Activated CD4-positive, alpha-beta memory T cell treated with anti-CD3 and anti-CD28 coated beads, Interleukin-2, amount 10 ng/mL, durations not matched to agents 7 days and 5 days (primary cell): ENCODE measurements around the gene PRKAG2. TPM values are rescaled to one million over a fixed set of nuclear protein-coding genes. Genes with fewer than 3 reads are reported as not detected.

Experiments used
- CTCF ChIA-PET: fragments of 350-600 bp; sonication (Branson Sonifier 250); formaldehyde crosslinking; loops from one replicate; lab custom pipeline; 2021; ENCODE audit warnings: antibody characterized with exemption, inconsistent platforms; lab: Charles Lee
- POLR2A ChIA-PET: fragments of 350-600 bp; sonication (Branson Sonifier 250); formaldehyde crosslinking; loops from one replicate; lab custom pipeline; 2021; ENCODE audit warnings: antibody characterized with exemption; lab: Charles Lee
- DNase-seq: peaks from one replicate; pipeline ENCODE4 v3.0.0-alpha.2; 2020
- H3K27ac Mint-ChIP-seq: one replicate; pipeline ENCODE4 v1.8.0; 2021; ENCODE audit warnings: mild to moderate bottlenecking, mixed read lengths
- H3K27me3 Mint-ChIP-seq: one replicate; pipeline ENCODE4 v1.8.0; 2021; ENCODE audit warnings: mixed read lengths
- H3K36me3 Mint-ChIP-seq: one replicate; pipeline ENCODE4 v1.8.0; 2021; ENCODE audit warnings: low read depth, mixed read lengths
- H3K4me1 Mint-ChIP-seq: one replicate; pipeline ENCODE4 v1.8.0; 2021; ENCODE audit warnings: mixed read lengths
- H3K4me3 Mint-ChIP-seq: one replicate; pipeline ENCODE4 v1.8.0; 2021; ENCODE audit warnings: mild to moderate bottlenecking, mixed read lengths
- H3K9me3 Mint-ChIP-seq: one replicate; pipeline ENCODE4 v1.8.0; 2021; ENCODE audit warnings: mixed read lengths
- total RNA-seq, 2 experiments: library from RNA; stranded (reverse); gene quantifications; one replicate each; pipeline ENCODE4 v1.2.3, GENCODE V29; 2021

PRKAG2 gene
- total RNA-seq, 2 experiments from 2014 or later, result 25.4 to 33.7 TPM

GRCh38 chr7:151864081-151864480, 12.8 kb downstream of the PRKAG2 start:
- Mint-ChIP-seq H3K36me3 (no peaks in the 10 kb centered on the region), H3K4me1 (no peaks in the 10 kb centered on the region), H3K27me3 (no peaks in the 10 kb centered on the region), H3K27ac (no peak overlapping the region), H3K4me3 (no peak overlapping the region), H3K9me3 (no peaks in the 10 kb centered on the region)
- no peak for DNase-seq
- ChIA-PET CTCF (no interaction called here), POLR2A (no interaction called here)

- DNase-seq, result no peak
- no peaks in the 10 kb centered on the region for H3K4me1 Mint-ChIP-seq
- H3K36me3 Mint-ChIP-seq, result no peaks in the 10 kb centered on the region
- no peak overlapping the region for H3K27ac Mint-ChIP-seq
- H3K9me3 Mint-ChIP-seq, result no peaks in the 10 kb centered on the region
- ChIA-PET CTCF (no interaction called here), POLR2A (no interaction called here)
- H3K4me3 Mint-ChIP-seq, result no peak overlapping the region
- H3K27me3 Mint-ChIP-seq, result no peaks in the 10 kb centered on the region
Measured at GRCh38 chr7:151863386-151864079, 13.4 kb downstream of the PRKAG2 start.

- no peaks in the 10 kb centered on the region for H3K36me3 Mint-ChIP-seq
- ChIA-PET POLR2A (no interaction called here), CTCF (interaction anchor here (0.6 kb wide), 1 partner anchor 284 kb away, joined by 6 read pairs; no protein-coding TSS in a partner anchor)
- H3K27me3 Mint-ChIP-seq, result no peaks in the 10 kb centered on the region
- H3K4me1 Mint-ChIP-seq, result no peaks in the 10 kb centered on the region
- no peak for DNase-seq
- H3K4me3 Mint-ChIP-seq, result no peak overlapping the region
- no peaks in the 10 kb centered on the region for H3K9me3 Mint-ChIP-seq
- H3K27ac Mint-ChIP-seq, result no peak overlapping the region
Measured at GRCh38 chr7:151862606-151863381, 14.1 kb downstream of the PRKAG2 start.

GRCh38 chr7:151861881-151862280, 15.0 kb downstream of the PRKAG2 start:
- H3K27me3 Mint-ChIP-seq, result no peaks in the 10 kb centered on the region
- DNase-seq, result no peak
- CTCF ChIA-PET, result interaction anchor here (0.6 kb wide), 1 partner anchor 285 kb away, joined by 6 read pairs; no protein-coding TSS in a partner anchor
- no peak overlapping the region for H3K4me3 Mint-ChIP-seq
- POLR2A ChIA-PET, result no interaction called here
- no peaks in the 10 kb centered on the region for H3K9me3 Mint-ChIP-seq
- H3K4me1 Mint-ChIP-seq, result no peaks in the 10 kb centered on the region
- H3K36me3 Mint-ChIP-seq, result no peaks in the 10 kb centered on the region
- H3K27ac Mint-ChIP-seq, result no peak overlapping the region

- no peak overlapping the region for H3K4me3 Mint-ChIP-seq
- H3K27ac Mint-ChIP-seq, result no peak overlapping the region
- ChIA-PET POLR2A (no interaction called here), CTCF (no interaction called here)
- no peaks in the 10 kb centered on the region for H3K4me1 Mint-ChIP-seq
- no peaks in the 10 kb centered on the region for H3K36me3 Mint-ChIP-seq
- no peak for DNase-seq
- no peaks in the 10 kb centered on the region for H3K9me3 Mint-ChIP-seq
- H3K27me3 Mint-ChIP-seq, result no peaks in the 10 kb centered on the region
Measured at GRCh38 chr7:151860771-151861170, 16.1 kb downstream of the PRKAG2 start.

GRCh38 chr7:151859948-151860685, 16.8 kb downstream of the PRKAG2 start:
- ChIA-PET CTCF (interaction anchor here (1.3 kb wide), 1 partner anchor 77 kb away, joined by 3 read pairs; no protein-coding TSS in a partner anchor), POLR2A (interaction anchor here (1.0 kb wide), 1 partner anchor 16 kb away, joined by 3 read pairs; no protein-coding TSS in a partner anchor)
- no peaks in the 10 kb centered on the region for H3K27me3 Mint-ChIP-seq
- no peak overlapping the region for H3K4me3 Mint-ChIP-seq
- no peaks in the 10 kb centered on the region for H3K4me1 Mint-ChIP-seq
- no peak for DNase-seq
- H3K27ac Mint-ChIP-seq, result no peak overlapping the region
- no peaks in the 10 kb centered on the region for H3K9me3 Mint-ChIP-seq
- H3K36me3 Mint-ChIP-seq, result no peaks in the 10 kb centered on the region

GRCh38 chr7:151859111-151859947, 17.6 kb downstream of the PRKAG2 start:
- Mint-ChIP-seq H3K4me1 (no peaks in the 10 kb centered on the region), H3K9me3 (no peaks in the 10 kb centered on the region), H3K4me3 (no peak overlapping the region), H3K36me3 (no peaks in the 10 kb centered on the region), H3K27ac (no peak overlapping the region), H3K27me3 (no peaks in the 10 kb centered on the region)
- ChIA-PET POLR2A (interaction anchor here (1.0 kb wide), 1 partner anchor 17 kb away, joined by 3 read pairs; no protein-coding TSS in a partner anchor), CTCF (interaction anchor here (1.3 kb wide), 1 partner anchor 76 kb away, joined by 3 read pairs; no protein-coding TSS in a partner anchor)
- no peak for DNase-seq

GRCh38 chr7:151858456-151858855, 18.5 kb downstream of the PRKAG2 start:
- Mint-ChIP-seq H3K9me3 (no peaks in the 10 kb centered on the region), H3K27me3 (no peaks in the 10 kb centered on the region), H3K27ac (no peak overlapping the region), H3K4me3 (no peak overlapping the region), H3K36me3 (no peaks in the 10 kb centered on the region), H3K4me1 (no peaks in the 10 kb centered on the region)
- no peak for DNase-seq
- POLR2A ChIA-PET, result no interaction called here
- CTCF ChIA-PET, result no interaction called here

- no peaks in the 10 kb centered on the region for H3K27me3 Mint-ChIP-seq
- H3K4me1 Mint-ChIP-seq, result no peaks in the 10 kb centered on the region
- no peak overlapping the region for H3K27ac Mint-ChIP-seq
- ChIA-PET POLR2A (no interaction called here), CTCF (no interaction called here)
- H3K9me3 Mint-ChIP-seq, result no peaks in the 10 kb centered on the region
- H3K4me3 Mint-ChIP-seq, result no peak overlapping the region
- H3K36me3 Mint-ChIP-seq, result no peaks in the 10 kb centered on the region
- DNase-seq, result no peak
Measured at GRCh38 chr7:151857866-151858450, 19.0 kb downstream of the PRKAG2 start.

GRCh38 chr7:151857412-151857811, 19.5 kb downstream of the PRKAG2 start:
- DNase-seq, result no peak
- POLR2A ChIA-PET, result no interaction called here
- Mint-ChIP-seq H3K27me3 (no peaks in the 10 kb centered on the region), H3K4me1 (no peaks in the 10 kb centered on the region), H3K27ac (no peak overlapping the region), H3K4me3 (no peak overlapping the region), H3K9me3 (no peaks in the 10 kb centered on the region), H3K36me3 (no peaks in the 10 kb centered on the region)
- CTCF ChIA-PET, result no interaction called here

GRCh38 chr7:151856516-151856915, 20.4 kb downstream of the PRKAG2 start:
- no peak for DNase-seq
- Mint-ChIP-seq H3K27me3 (no peaks in the 10 kb centered on the region), H3K4me3 (no peak overlapping the region), H3K27ac (no peak overlapping the region), H3K9me3 (no peaks in the 10 kb centered on the region), H3K4me1 (peaks cover 4% of the 10 kb centered on the region), H3K36me3 (no peaks in the 10 kb centered on the region)
- ChIA-PET POLR2A (no interaction called here), CTCF (no interaction called here)

- H3K27me3 Mint-ChIP-seq, result no peaks in the 10 kb centered on the region
- ChIA-PET POLR2A (no interaction called here), CTCF (no interaction called here)
- H3K4me1 Mint-ChIP-seq, result peaks cover 8% of the 10 kb centered on the region
- no peak overlapping the region for H3K4me3 Mint-ChIP-seq
- DNase-seq, result no peak
- H3K9me3 Mint-ChIP-seq, result no peaks in the 10 kb centered on the region
- no peaks in the 10 kb centered on the region for H3K36me3 Mint-ChIP-seq
- no peak overlapping the region for H3K27ac Mint-ChIP-seq
Measured at GRCh38 chr7:151856098-151856497, 20.8 kb downstream of the PRKAG2 start.
